Spleen (tissue), 11 donors: ENCODE results near the gene TNNT2. TPM values are rescaled to one million over a fixed set of nuclear protein-coding genes. Genes with fewer than 3 reads are reported as not detected.
A peak's percentile ranks its signal among the peaks of the same experiment; 100 is the strongest.

Experiments used
- DNase-seq: peaks from one replicate; pipeline ENCODE4 v3.0.0-alpha.2; 2020
- H3K27ac ChIP-seq, 8 donors: fragments of 200-600 bp; sonication (generic) in 7 of 8; 1 replicate in 4 of 8; 2 replicates in 4 of 8; pipeline versions ENCODE4 v1.5.0 to v1.8.0; 2016 to 2021; ENCODE audit warnings: inconsistent platforms in 4 of 8, mild to moderate bottlenecking in 4 of 8, moderate library complexity in 1 of 8
- H3K27me3 ChIP-seq, 7 donors: fragments of 200-600 bp; sonication (generic) in 6 of 7; replicated peaks in 1 of 7; 1 replicate in 4 of 7; 2 replicates in 3 of 7; pipeline versions ENCODE4 v1.5.0 to v1.8.0; 2016 to 2021; ENCODE audit warnings: inconsistent platforms in 3 of 7, mild to moderate bottlenecking in 1 of 7
- H3K36me3 ChIP-seq, 6 donors: fragments of 200-600 bp; sonication (generic) in 5 of 6; 1 replicate in 4 of 6; 2 replicates in 2 of 6; pipeline versions ENCODE4 v1.5.0 to v1.8.0; 2016 to 2021; ENCODE audit warnings: inconsistent platforms in 2 of 6
- H3K4me1 ChIP-seq, 6 donors: fragments of 200-600 bp; sonication (generic) in 5 of 6; 1 replicate in 3 of 6; 2 replicates in 3 of 6; pipeline versions ENCODE4 v1.5.0 to v1.8.0; 2016 to 2021; ENCODE audit warnings: inconsistent platforms in 3 of 6
- H3K4me3 ChIP-seq, 8 donors: fragments of 200-600 bp; sonication (generic) in 7 of 8; 1 replicate in 4 of 8; 2 replicates in 4 of 8; pipeline versions ENCODE4 v1.5.0 to v1.8.0; 2016 to 2021; ENCODE audit warnings: inconsistent platforms in 4 of 8, mild to moderate bottlenecking in 4 of 8, moderate library complexity in 2 of 8
- H3K9me3 ChIP-seq, 8 donors: fragments of 200-600 bp; sonication (generic) in 7 of 8; 1 replicate in 4 of 8; 2 replicates in 4 of 8; pipeline versions ENCODE4 v1.5.0 to v1.8.0; 2016 to 2021; ENCODE audit warnings: inconsistent platforms in 4 of 8
- POLR2A ChIP-seq, 3 donors: fragments of 450-650 bp; IDR thresholded peaks; one replicate each; pipeline ENCODE4 v1.5.1; 2017; ENCODE audit warnings: antibody characterized with exemption in 3 of 3, mild to moderate bottlenecking in 1 of 3
- POLR2AphosphoS5 ChIP-seq, 3 donors: sonication (generic); formaldehyde crosslinking; IDR thresholded peaks; one replicate each; pipeline ENCODE4 v1.5.1; 2017; ENCODE audit warnings: antibody characterized with exemption in 3 of 3
- WGBS, 5 donors: extraction: QIAGEN DNeasy Blood & Tissue Kit in 3 of 5; methylation state at CpG; one replicate each; pipeline versions ENCODE4 v1.1.5 to v1.1.7; 2013 to 2018; 5-methylcytosine and 5-hydroxymethylcytosine counted together
- intact Hi-C: fragments of 100-400 bp; cut with DNase I; formaldehyde crosslinking; loops from one replicate; pipeline ENCODE4 v1.15.0; 2023; ENCODE audit warnings: low total_unique reads
- polyA plus RNA-seq, 3 donors: library from polyadenylated mRNA; stranded (reverse); fragments of 200-250 nt; gene quantifications; one replicate each; pipeline ENCODE4 v1.2.1, GENCODE V29; 2013
- total RNA-seq, 7 donors: library from RNA; depleted of rRNA in 3 of 7; stranded (reverse); fragments of >200 nt in 3 of 7; fragmentation: NEBNext Ultra II Directional in 4 of 7; extraction: Animal tissue kit (Norgen Biotek cat#: 25700) in 4 of 7; gene quantifications; one replicate each; pipeline versions ENCODE4 v1.1.0 to v1.2.1, GENCODE V29; 2016 to 2021
- TF ChIP-seq, protein P1 (sequence below), 11 experiments: fragments of 200-600 bp in 7 of 11; fragments of 450-650 bp in 4 of 11; sonication (generic) in 4 of 11; IDR thresholded peaks in 8 of 11; conservative IDR thresholded peaks in 3 of 11; 1 replicate in 7 of 11; 2 replicates in 4 of 11; pipeline versions ENCODE4 v1.4.0 to v1.8.0; 2016 to 2021; ENCODE audit warnings: antibody characterized with exemption in 11 of 11, inconsistent platforms in 4 of 11, mild to moderate bottlenecking in 1 of 11
- donor health status: healthy with polysubstance abuse.
- donor health status: DM: no; HTN: no; CAD: no; lungs with moderate emphysema.
- donor health status: DM: no; HTN: no; CAD: no.
- donor health status: Bipolar disorder and iron deficiency.
- donor health status: healthy.
- donor health status: DM: no; HTN: no; CAD: no.
- donor health status: DM: yes; HTN: yes; CAD: no.

TNNT2 gene
- total and polyA plus RNA-seq, 10 donors, result 0.41 to 3.8 (median 1.2) TPM; not detected in 5

DNA sequence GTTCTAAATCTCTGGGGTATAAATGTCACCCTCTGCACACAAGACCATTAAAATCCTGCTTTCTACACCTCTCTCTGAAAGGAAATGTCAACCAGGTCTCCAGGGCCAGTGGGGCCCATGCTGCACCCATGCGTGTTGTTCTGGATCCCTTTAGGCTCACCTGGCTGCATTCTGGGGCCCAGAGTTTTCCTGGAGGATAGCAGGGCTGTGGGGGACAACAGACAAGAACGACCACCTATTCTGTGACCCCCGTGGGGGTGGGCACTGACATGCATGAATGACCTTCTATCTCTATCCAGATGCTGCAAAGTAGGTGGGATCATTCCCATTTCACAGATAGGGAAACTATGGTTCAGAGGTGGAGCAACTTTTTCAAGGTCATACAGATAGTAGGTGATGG, 41.6 kb downstream of the TNNT2 start:
- DNase-seq, result peak; percentile 28
- intact Hi-C loops, result no loop called here

DNA sequence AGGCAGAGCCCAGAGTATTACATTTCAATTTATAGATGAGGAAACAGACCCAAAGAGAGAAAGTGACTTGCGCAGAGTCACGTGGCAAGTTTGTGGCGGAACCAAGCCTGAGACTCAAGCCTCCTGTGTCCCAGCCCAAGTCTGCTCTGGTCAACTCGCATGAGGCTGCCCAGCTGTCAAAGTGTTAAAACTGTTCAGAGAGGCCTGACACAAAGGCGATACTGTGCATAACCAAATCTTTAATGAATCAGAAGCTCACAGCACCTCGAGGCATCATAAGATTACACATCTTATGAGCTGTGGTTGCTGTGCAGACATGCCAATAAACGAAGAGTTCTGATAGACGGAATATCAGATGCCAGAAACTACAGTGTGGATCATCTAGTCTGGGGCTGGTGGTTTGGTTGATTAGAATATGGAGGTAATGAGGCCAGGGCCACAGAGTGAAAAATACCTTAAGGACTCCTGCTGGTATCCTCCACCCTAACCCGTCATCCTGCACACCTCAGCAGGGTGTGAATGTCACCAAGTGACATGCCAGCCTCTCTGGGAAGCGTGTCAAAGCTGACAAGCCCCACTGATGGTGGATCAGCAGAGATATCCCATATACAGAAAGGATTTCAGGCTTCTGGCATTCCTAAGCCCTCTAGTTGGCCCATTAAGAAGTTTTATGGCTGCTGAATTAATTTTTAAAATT, 42.2 kb downstream of the TNNT2 start:
- H3K27ac ChIP-seq, result no peak overlapping the region

More for the DNA sequence above, 41.6 kb downstream of the TNNT2 start:
- WGBS, 5 donors, result 67 to 74% (median 69%) methylated on average over 1 to 3 of the region's 3 CpGs
- peaks cover 0 to 6% (median 0%) of the 10 kb centered on the region in 7 donors for H3K27me3 ChIP-seq
- H3K27ac ChIP-seq, result no peak overlapping the region
- H3K4me3 ChIP-seq, result no peak overlapping the region
- no peaks in the 10 kb centered on the region for H3K4me1 ChIP-seq
- TF ChIP-seq POLR2AphosphoS5 (IDR thresholded peaks at IDR 0.05) (no peak), POLR2A (IDR thresholded peaks at IDR 0.05) (no peak)
- TF ChIP-seq, protein P1, sequence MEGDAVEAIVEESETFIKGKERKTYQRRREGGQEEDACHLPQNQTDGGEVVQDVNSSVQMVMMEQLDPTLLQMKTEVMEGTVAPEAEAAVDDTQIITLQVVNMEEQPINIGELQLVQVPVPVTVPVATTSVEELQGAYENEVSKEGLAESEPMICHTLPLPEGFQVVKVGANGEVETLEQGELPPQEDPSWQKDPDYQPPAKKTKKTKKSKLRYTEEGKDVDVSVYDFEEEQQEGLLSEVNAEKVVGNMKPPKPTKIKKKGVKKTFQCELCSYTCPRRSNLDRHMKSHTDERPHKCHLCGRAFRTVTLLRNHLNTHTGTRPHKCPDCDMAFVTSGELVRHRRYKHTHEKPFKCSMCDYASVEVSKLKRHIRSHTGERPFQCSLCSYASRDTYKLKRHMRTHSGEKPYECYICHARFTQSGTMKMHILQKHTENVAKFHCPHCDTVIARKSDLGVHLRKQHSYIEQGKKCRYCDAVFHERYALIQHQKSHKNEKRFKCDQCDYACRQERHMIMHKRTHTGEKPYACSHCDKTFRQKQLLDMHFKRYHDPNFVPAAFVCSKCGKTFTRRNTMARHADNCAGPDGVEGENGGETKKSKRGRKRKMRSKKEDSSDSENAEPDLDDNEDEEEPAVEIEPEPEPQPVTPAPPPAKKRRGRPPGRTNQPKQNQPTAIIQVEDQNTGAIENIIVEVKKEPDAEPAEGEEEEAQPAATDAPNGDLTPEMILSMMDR (IDR thresholded peaks at IDR 0.05 in 8 of 11, conservative IDR thresholded peaks at IDR 0.05 in 3 of 11), result no peak
- no peaks in the 10 kb centered on the region for H3K9me3 ChIP-seq
- H3K36me3 ChIP-seq, result no peaks in the 10 kb centered on the region

DNA sequence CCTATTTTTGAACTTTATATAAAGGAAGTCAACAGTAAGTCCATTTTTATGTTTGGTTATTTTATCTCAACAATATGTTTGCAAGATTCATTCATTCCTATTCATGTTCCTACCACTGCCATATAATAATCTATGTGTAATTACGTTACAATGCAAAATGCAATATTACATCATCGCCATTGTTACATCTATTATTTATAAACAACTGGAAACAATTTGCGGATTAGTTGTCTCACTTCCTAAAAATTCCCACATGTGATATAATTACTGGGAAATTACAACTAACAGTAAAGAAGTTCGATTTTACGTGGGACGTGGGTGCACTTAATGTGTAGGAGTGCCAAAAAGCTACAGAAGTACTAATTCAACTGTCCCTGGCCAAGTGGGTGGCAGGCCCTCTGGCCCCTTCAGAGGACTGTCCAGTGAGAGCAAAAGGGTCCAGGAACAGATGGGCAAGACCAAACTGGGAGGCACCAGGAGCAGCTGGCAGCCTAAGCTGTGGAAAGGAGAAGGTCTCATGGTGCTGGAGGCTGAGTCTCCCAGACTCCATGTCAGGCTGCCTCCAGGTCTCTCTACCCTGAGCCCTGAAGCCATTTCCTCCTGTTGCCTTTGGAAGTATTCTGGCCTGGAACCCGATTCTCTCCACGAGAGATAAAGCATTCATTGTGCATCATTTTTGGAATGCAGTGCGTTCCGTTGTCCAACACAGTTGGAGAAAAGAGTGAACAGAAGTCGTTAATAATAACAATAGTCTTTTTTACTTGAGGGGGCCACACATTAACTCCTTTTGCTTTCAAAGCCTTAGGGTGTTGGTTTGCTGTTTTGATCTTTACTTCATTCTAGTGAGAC, 42.9 kb downstream of the TNNT2 start:
- peak; percentile 50 for DNase-seq
- no peaks in the 10 kb centered on the region for H3K9me3 ChIP-seq
- 79 to 88% (median 82%) methylated on average over 11 of the region's 11 CpGs for WGBS, 5 donors
- TF ChIP-seq, protein P1 (IDR thresholded peaks at IDR 0.05 in 8 of 11, conservative IDR thresholded peaks at IDR 0.05 in 3 of 11), result no peak
- TF ChIP-seq POLR2A (IDR thresholded peaks at IDR 0.05) (no peak), POLR2AphosphoS5 (IDR thresholded peaks at IDR 0.05) (no peak)
- no peak overlapping the region for H3K27ac ChIP-seq
- H3K4me3 ChIP-seq, result no peak overlapping the region
- peaks cover 0 to 6% (median 0%) of the 10 kb centered on the region in 7 donors for H3K27me3 ChIP-seq
- H3K4me1 ChIP-seq, result no peaks in the 10 kb centered on the region
- no peaks in the 10 kb centered on the region for H3K36me3 ChIP-seq
- intact Hi-C loops, result no loop called here

More for the DNA sequence above, 42.2 kb downstream of the TNNT2 start:
- WGBS, 5 donors, result 74 to 87% (median 85%) methylated on average over 10 of the region's 10 CpGs
- Histone ChIP-seq H3K4me3 (no peak overlapping the region), H3K27me3 (peaks cover 0 to 6% (median 0%) of the 10 kb centered on the region in 7 donors), H3K36me3 (no peaks in the 10 kb centered on the region), H3K9me3 (no peaks in the 10 kb centered on the region), H3K4me1 (no peaks in the 10 kb centered on the region)
- intact Hi-C loops, result no loop called here
- TF ChIP-seq, protein P1 (IDR thresholded peaks at IDR 0.05 in 8 of 11, conservative IDR thresholded peaks at IDR 0.05 in 3 of 11), result no peak
- TF ChIP-seq POLR2A (IDR thresholded peaks at IDR 0.05) (no peak), POLR2AphosphoS5 (IDR thresholded peaks at IDR 0.05) (no peak)
- peak; percentile 37 for DNase-seq
